HG02610 (cell line): ENCODE results near the gene NXNL1.
A peak's percentile ranks its signal among the peaks of the same experiment; 100 is the strongest.
"Not testable (repeated sequence)": the region's sequence is repeated elsewhere in the genome, so short reads cannot be mapped to it uniquely, and the experiment has no call there.

Experiments
- ATAC-seq: cut with Tn5 transposase; IDR thresholded peaks from one replicate; pipeline ENCODE4 v1.9.1; 2021; ENCODE audit warnings: mild to moderate bottlenecking, moderate library complexity; ENCODE audit not compliant: unreplicated experiment

NXNL1 gene

GRCh38 chr19:17487284-17488121 is 26.8 kb upstream of the NXNL1 start:
- no peak for ATAC-seq

DNA sequence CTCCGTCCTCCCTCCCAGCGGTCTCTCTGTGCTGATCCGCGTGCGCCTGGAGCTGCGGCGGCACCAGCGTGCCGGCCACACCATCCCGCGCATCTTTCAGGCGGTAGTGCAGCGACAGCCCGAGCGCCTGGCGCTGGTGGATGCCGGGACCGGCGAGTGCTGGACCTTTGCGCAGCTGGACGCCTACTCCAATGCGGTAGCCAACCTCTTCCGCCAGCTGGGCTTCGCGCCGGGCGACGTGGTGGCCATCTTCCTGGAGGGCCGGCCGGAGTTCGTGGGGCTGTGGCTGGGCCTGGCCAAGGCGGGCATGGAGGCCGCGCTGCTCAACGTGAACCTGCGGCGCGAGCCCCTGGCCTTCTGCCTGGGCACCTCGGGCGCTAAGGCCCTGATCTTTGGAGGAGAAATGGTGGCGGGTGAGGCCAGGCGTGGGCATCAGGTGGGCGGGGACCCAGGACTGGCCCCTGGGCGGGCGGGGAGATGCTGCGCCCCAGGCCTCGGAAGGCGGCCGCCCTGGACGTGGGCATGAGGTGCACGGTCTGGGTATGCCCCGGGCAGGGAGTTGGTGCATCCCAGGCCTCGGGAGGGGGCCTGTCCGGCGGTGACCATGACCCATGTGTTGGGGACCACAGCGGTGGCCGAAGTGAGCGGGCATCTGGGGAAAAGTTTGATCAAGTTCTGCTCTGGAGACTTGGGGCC is 26.0 kb upstream of the NXNL1 start:
- ATAC-seq: no peak

- no peak for ATAC-seq
These were observed 23.9 kb upstream of the NXNL1 start for GRCh38 chr19:17484520-17485185.

GRCh38 chr19:17483605-17484002 is 22.9 kb upstream of the NXNL1 start:
- no peak for ATAC-seq

DNA sequence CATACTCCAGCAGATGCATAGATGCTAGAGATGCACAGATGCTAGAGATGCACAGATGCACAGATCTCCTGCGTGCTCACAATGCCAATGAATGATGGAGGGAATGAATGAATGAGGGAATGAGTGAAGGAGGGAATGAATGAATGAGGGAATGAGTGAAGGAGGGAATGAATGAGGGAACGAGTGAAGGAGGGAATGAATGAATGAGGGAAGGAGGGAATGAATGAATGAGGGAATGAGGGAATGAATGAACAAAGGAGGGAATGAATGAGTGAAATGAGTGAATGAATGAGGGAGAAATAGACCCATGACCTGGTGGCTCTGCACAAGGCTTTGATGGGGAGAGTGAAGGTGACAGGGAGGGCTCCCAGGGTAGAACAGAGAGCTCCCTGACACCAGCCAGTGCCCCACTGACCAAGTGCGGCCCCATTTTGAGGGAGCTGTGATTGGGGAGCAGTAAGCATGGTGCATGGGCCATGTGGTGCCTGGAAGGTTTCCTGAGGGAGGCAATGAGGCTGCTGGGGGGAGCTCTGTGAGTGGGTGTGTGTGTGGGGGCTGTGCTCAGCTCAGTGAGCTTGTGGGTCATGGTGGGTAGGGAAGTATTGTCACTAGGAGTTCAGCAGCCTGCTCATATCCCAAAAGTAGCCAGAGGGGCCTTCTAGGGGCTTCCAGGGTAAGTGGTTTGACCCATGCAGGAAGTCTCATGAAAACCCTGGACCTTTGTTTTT is 22.3 kb upstream of the NXNL1 start:
- ATAC-seq: no peak

DNA sequence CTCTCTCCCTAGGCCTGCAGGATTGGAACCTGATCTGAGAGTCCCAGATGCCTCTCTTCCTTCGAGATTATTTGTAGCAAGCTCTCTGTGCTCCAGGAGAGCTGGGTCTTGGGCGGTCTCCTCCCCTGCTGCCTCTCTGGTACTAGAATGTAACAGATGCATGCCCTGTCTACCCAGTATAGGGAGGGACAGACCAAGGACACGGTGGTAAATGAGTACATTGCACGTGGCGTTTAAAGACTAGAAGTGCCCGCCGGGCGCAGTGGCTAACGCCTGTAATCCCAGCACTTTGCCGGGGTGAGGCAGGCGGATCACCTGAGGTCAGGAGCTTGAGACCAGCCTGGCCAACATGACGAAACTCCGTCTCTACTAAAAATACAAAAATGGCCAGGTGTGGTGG is 21.3 kb upstream of the NXNL1 start:
- ATAC-seq: no peak

- no peak for ATAC-seq
These were observed 18.6 kb upstream of the NXNL1 start for GRCh38 chr19:17479325-17479791.

DNA sequence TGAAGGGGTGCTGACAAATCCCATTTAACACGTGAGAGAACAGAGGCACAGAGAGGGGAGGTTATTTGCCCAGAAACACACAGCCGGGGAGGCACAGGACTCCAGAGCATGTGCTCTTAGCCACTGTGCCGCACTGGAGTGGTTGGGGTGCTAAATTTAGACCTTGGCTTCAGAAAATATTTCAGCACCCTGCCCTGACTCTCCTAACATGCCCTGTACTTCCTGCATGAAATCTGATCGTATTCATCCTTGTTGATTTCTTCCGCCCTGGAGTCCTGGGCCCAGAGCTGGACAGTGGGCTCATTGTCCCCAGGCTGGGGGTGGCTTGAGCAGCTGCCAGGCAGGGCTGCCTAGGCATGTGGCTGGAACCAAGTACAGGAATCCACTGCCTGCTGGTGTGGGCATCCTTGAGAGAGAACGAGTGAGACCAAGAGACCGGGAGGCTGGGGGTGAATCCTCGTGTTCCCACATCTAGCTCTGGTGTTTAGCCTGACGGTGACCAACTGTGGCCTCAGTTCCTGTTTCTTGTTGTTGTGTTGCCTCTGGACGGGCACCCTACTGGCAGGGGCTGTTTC is 14.9 kb upstream of the NXNL1 start:
- ATAC-seq: no peak

DNA sequence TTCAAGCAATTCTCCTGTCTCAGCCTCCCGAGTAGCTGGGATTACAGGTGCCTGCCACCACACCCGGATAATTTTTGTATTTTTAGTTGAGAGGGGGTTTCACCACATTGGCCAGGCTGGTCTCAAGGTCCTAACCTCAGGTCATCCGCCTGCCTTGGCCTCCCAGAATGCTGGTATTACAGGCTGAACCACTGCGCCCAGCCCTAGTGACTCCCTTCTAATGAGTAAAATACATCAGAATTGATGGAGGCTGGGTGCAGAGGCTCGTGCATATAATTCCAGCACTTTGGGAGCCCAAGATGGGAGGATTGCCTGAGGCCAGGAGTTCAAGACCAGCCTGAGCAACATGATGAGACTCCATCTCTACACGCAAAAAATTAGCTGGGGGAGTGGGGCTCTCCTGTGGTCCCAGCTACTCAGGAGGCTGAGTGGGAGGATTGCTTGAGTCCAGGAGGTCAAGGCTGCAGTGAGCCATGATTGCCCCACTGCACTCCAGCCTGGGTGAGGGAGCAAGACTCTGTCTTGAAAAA is 14.3 kb upstream of the NXNL1 start:
- ATAC-seq: not testable (repeated sequence)

- no peak for ATAC-seq
These were observed 12.3 kb upstream of the NXNL1 start for GRCh38 chr19:17473041-17473440.

- no peak for ATAC-seq
These were observed 10.8 kb upstream of the NXNL1 start for GRCh38 chr19:17471410-17472125.

GRCh38 chr19:17470068-17470841 is 9.5 kb upstream of the NXNL1 start, which contains the start of gene SLC27A1:
Gene SLC27A1 (plus strand): TSS chr19:17470524. CDS start chr19:17470541, 17 bp downstream.
- ATAC-seq: peak; percentile 80

GRCh38 chr19:17469481-17470067 is 8.8 kb upstream of the NXNL1 start:
- ATAC-seq: peak; percentile 52

GRCh38 chr19:17469092-17469480 is 8.4 kb upstream of the NXNL1 start:
- ATAC-seq: no peak

GRCh38 chr19:17468302-17469091 is 7.8 kb upstream of the NXNL1 start:
- no peak for ATAC-seq

- ATAC-seq: no peak
These were observed 7.0 kb upstream of the NXNL1 start for GRCh38 chr19:17467471-17468301.

DNA sequence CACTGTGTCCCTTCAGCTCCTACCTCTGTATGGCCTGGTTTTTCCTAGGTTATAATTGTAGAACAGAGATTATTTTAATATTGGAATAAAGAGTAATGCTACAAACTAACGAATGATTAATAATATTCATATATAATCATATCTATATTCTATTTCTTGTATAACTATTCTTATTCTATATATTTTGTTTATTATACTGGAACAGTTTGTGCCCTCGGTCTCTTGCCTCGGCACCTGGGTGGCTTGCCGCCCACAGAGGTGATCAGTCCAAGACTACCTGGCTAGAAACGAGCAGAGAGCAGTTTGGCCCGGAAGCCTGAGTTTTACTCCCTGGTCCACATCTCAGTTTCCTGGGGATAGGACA is 5.7 kb upstream of the NXNL1 start:
- no peak for ATAC-seq
